GM21786 (cell line): ENCODE measurements around the gene SPOP.

ENCODE experiments used
- ATAC-seq: cut with Tn5 transposase; IDR thresholded peaks from one replicate; pipeline ENCODE4 v1.9.1; 2021; ENCODE audit not compliant: unreplicated experiment

SPOP gene

DNA sequence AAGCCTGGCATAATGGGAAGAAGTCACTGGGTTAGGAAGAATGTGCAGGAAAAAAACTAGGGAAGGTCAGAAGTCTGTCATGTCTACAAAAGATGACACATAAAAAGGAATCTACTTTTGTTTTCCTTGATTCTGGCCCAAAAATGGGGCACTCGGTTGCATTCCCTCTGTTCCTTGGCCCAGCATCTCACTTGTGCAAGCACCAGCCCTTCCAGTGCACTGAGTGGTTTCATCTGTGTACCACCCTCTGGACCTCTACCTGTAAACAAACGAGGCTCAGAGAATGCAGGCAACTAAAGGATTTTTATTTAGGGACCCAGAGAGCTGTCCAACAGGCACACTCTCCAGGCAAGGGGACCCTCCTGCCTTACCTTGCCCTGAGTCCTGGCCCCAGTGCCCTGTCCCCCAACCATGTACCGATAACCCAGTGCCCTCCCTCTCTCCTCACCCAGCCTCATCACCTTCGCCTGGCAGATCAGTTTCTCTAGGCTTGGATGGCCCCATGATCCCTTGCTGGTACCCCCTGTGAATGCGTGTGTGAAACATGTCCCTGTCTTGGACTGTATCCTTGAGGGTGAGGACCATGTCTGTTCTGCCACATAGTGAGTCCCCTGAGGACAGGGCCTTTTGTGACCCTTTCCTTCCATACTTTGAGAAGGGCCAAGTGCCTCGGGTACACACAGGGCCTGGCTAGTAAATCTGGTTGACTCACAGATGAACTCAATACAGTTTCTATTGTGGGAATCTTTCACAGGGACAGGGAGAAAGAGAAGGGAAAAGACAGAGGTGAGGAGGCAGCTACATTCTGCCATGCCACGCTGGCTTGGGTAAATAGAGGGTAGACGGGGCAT is 88.9 kb downstream of the SPOP start:
- no peak for ATAC-seq

GRCh38 chr17:49588312-49588711 is 89.6 kb downstream of the SPOP start:
- no peak for ATAC-seq

DNA sequence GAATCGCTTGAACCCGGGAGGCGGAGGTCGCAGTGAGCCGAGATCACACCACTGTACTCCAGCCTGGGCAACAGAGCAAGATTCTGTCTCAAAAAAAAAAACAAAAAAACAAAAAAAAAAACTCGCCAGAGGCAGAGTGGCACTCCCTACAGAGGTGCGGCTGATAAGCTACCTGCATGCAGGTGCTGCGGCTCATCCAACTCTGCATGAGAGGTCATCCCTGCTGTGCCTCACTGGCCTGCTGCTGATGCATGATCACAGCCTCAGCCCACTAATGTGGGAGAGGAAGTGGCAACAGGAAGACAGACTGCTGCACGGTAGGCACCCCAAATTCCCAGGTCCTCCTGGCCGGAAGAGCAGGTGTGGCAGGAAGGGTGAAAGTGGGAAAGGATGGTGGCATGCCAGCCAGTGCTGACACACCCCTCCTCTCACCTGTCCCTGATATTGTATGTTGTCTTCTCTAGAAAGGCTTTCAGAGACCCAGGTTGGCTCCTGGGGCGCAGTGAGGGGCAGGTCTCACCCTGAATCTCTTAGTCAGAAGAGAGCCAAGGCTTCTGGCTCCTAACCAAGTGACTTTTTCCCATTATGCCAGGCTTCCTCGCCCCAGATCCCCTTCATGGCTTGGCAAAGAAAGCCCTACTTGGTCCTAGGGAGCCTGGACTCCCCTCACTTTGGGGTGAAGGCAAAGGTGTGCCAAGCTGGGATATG is 90.4 kb downstream of the SPOP start:
- ATAC-seq = no peak

GRCh38 chr17:49585422-49586027 is 92.4 kb downstream of the SPOP start:
- ATAC-seq = no peak

DNA sequence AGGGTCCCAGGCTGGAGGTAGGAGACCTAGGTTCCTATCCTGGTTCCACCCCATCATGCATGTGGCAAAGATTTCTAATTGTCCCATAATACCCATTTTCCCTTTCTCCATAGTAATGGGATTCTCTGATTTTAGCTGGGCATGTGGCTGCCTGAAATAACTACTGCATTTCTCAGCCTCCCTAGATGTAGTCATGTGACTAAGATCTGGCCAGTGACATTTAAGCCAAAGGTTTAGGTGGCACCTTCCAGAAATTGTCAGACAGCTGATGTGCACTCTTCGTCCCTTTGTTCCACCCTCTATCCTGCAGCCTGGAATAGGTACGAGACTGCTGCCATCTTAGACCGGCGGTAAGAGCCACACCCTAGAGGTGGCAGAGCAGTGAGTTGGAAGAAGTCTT is 94.0 kb downstream of the SPOP start:
- no peak for ATAC-seq

DNA sequence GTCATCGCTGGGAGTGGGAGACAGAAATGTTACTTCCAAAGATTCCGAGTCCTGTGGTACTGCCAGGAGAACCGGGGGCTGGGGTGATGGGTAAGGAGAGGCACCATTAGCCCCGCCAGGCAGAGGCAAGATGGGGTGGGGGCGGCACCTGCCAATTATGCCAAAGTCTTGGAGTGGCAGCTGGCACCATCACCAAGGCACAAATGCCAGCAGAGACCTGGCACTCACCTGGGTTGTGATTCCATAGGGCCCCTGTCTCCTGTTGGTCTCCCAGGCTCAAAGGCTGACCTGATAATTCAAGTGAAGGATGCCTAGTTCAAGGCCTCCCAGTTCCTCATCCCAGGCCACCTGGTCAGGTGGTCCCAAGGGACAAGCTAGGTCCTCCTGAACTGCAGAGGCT is 94.7 kb downstream of the SPOP start:
- ATAC-seq = no peak

DNA sequence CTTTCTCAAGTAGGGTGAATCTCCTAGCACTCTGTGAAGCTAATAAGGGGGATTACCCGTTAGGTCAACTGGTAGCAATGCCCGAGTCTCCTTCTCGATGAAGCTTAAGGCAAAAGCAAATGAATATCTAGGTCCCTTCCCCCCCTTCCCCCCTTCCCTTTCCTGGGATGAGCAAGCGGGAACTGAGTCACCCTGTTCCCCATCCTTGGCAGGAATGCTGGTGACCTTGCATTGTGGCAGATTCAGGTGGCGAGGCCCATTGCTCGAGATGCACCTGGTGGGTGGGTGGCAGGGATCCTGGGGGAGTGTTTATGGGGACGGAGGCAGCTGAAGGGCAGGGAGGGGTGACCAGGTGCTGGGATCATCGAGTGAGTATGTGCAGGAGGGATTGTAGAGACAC is 95.1 kb downstream of the SPOP start:
- ATAC-seq = no peak

GRCh38 chr17:49582055-49582722 is 95.7 kb downstream of the SPOP start:
- ATAC-seq = no peak

DNA sequence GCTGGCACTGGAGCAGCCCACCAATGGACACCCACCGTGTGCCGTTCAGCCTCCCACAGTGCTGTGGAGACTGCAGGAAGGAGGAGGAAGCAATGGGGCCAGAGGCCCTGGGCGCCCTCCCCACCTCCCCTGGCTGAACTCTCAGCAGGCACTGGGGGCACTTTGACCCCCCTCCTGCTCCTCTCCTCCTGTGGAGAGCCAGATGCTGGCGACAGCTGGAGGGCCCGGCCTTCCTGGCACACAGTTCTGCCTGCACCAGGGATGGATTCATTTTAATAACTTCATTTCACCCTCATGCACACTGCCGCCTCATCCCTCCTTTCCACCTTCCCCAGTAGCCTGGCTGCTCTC is 96.3 kb downstream of the SPOP start:
- no peak for ATAC-seq

DNA sequence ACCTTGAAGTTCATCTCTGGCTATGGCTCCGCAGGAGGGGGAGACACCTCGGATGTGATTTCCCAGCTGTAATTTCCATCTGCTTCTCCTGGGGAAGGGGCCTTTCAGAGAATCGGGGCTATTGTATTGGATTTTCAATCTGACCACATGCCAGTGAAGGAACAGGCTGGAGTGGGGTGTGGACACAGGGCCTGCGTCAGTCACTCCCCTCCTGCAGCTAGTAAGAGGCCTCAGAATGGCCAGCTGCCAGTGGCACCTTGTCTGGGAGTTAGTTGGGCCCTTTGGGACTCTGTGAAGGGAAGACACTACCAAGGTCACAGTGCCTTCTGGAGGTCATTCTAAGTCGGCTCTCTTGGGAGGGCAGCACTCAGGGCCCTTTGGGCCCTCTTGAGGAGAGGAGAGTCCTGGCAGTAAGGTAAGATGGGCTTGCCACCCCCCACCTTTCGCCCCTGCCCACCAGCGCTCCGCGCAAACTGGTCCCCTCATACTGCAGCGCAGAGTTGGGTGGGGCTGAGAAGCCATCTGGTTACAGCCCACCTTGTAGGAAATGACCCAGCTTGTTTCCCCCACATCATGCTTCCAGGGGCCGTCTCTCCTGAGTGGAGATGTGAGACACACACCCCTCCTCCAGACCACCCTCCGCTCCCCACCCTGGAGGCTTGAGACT is 96.8 kb downstream of the SPOP start:
- no peak for ATAC-seq

GRCh38 chr17:49580055-49580721 is 97.7 kb downstream of the SPOP start:
- no peak for ATAC-seq

DNA sequence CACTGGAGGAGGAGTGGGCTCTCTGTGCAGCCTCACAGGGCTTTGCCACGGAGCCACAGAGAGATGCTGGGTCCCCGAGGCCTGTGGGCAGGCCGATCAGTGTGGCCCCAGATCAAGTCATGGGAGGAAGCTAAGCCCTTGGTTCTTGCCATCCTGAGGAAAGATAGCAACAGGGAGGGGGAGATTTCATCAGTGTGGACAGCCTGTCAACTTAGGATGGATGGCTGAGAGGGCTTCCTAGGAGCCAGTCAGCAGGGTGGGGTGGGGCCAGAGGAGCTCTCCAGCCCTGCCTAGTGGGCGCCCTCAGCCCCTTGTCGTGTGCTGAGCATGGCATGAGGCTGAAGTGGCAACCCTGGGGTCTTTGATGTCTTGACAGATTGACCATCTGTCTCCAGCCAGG is 98.4 kb downstream of the SPOP start:
- no peak for ATAC-seq

GRCh38 chr17:49578952-49579500 is 98.9 kb downstream of the SPOP start:
- no peak for ATAC-seq

DNA sequence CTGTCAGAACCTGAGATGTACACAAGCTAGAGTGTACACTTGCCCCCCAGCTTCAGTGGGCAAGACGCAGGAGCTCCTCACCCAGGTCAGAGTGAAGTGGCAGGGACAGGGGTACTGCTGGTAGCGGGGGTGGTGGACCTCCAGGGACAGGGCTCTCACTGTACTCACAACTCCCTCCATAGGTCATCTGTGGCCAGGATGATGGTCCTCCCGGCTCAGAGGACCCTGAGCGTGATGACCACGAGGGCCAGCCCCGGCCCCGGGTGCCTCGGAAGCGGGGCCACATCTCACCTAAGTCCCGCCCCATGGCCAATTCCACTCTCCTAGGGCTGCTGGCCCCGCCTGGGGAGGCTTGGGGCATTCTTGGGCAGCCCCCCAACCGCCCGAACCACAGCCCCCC is 99.5 kb downstream of the SPOP start:
- ATAC-seq = no peak

GRCh38 chr17:49577963-49578362 is 99.9 kb downstream of the SPOP start:
- ATAC-seq = no peak

DNA sequence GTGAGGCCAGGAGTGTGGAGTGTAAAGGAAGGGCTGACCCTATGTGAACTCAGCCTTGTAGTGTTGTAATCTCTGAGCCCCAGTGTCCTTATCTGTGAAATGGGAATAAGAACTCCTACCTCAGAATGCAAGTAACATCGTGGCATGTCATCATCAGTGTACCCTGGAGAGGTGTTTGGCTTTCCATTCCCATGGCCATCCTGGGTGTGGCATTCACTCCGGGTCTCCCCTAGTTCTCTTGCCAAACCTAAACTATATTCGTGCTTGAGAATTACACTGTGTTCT is 100.3 kb downstream of the SPOP start:
- ATAC-seq = no peak

DNA sequence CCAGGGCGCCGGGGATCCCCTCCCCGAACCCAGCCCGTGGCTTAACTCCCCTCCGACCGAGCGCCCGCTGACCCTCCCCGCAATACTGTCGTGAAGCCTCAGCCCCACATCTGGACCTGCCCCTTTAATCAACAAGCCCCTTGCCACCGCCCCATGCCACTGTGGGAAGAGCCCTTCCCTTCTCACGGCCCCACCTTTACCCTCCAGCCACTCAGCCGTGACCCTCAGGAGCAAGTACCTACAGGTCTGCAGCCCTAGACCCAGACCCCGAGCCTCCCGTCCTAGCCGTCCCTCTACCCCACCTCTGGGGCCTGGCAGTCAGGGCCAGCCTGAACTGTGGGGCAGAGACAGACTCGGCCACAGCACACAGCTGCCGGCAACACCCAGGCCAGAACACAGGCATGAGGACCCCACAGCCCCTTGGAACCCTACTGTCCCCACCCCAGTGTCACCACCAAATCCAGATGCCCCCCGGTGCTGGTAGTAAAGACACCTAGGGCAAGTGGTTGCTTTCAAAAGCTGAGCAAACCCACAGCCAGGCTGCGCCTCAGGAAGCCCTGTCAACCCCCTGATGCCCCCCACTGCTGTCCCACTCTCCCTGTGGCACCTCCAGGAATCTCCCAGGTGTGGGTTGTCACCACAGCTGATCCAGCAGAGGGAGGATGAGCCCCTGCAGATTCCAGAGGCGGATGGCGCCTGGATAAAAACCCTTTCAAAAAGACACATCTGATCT is 100.8 kb downstream of the SPOP start:
- ATAC-seq = no peak

GRCh38 chr17:49576088-49576916 is 101.6 kb downstream of the SPOP start:
- no peak for ATAC-seq

GRCh38 chr17:49575679-49576087 is 102.2 kb downstream of the SPOP start, which contains the start of gene NXPH3:
TSS of gene NXPH3 (plus strand) at chr17:49575871. CDS start at chr17:49576220, 349 bp downstream.
- no peak for ATAC-seq
